PC-9 (cell line): Measurements from ENCODE around the gene LARP4B.

Experiments
- CTCF ChIP-seq: fragments of 200-600 bp; sonication (generic); conservative IDR thresholded peaks from 2 replicates; pipeline ENCODE4 v1.6.1; 2017; ENCODE audit warnings: mixed run types, antibody characterized with exemption, mild to moderate bottlenecking, moderate library complexity
- EZH2 ChIP-seq: fragments of 200-600 bp; sonication (generic); IDR thresholded peaks from 2 replicates; pipeline ENCODE4 v1.8.0; 2017; ENCODE audit warnings: antibody characterized with exemption, low read depth

- TF ChIP-seq CTCF: no peak
- no peak for TF ChIP-seq EZH2
Measured at GRCh38 chr10:818010-818409, 113.5 kb downstream of the LARP4B start.
